ENCODE data around the gene EMX1.

- TF ChIP-seq POLR2AphosphoS5 (IDR thresholded peaks at IDR 0.05) (no peak), TAF1 (IDR thresholded peaks at IDR 0.05; ENCODE audit: low read depth) (no peak), CTCF (IDR thresholded peaks at IDR 0.05; ENCODE audit: poor library complexity, severe bottlenecking) (no peak)
These were observed 35.6 kb downstream of the EMX1 start for GRCh38 chr2:72952961-72953360.

All from neural cell (in vitro differentiated cells).